SK-N-SH (cell line): ENCODE results near the gene GPNMB.

Experiments used
- CTCF ChIP-seq: fragments of 200-600 bp; sonication (generic); IDR thresholded peaks from 2 replicates; pipeline ENCODE4 v1.6.1; 2017; ENCODE audit warnings: antibody characterized with exemption, mild to moderate bottlenecking, moderate library complexity
- EP300 ChIP-seq, 2 experiments: IDR thresholded peaks; 2 replicates each; pipeline versions ENCODE4 v1.4.0 to v1.6.1; 2012; ENCODE audit warnings: borderline replicate concordance in 1 of 2, low read depth in 1 of 2, low read length in 1 of 2
- GATA2 ChIP-seq: sonication (generic); formaldehyde crosslinking; IDR thresholded peaks from 2 replicates; pipeline ENCODE4 v1.5.0; 2020; ENCODE audit warnings: mild to moderate bottlenecking, missing genetic modification reagents
- SIN3A ChIP-seq: IDR thresholded peaks from 2 replicates; pipeline ENCODE4 v1.6.1; 2012; ENCODE audit warnings: low read depth, mild to moderate bottlenecking, low read length, moderate library complexity, borderline replicate concordance

GRCh38 chr7:23315366-23315765, 68.8 kb downstream of the GPNMB start:
- TF ChIP-seq CTCF (no peak), GATA2 (CRISPR knock-in tag) (no peak), EP300 (IDR thresholded peaks at IDR 0.05; ENCODE audit: borderline replicate concordance in 1 of 2, low read depth in 1 of 2, low read length in 1 of 2) (no peak), SIN3A (no peak)
